Prostate gland (tissue), 2 donors: ENCODE measurements around the gene ZNRF1. TPM values are rescaled to one million over a fixed set of nuclear protein-coding genes. Genes with fewer than 3 reads are reported as not detected.

Experiments used
- DNase-seq: peaks from one replicate; pipeline ENCODE4 v3.0.0-alpha.2; 2019; ENCODE audit warnings: low spot score
- H3K27ac ChIP-seq, 2 donors: fragments of 200-600 bp; sonication (generic); 2 replicates each; pipeline ENCODE4 v1.5.1; 2017 to 2019
- H3K27me3 ChIP-seq: fragments of 200-600 bp; sonication (generic); replicated peaks from 2 replicates; pipeline ENCODE4 v1.5.1; 2019; ENCODE audit not compliant: insufficient read depth
- H3K36me3 ChIP-seq, 2 donors: fragments of 200-600 bp; sonication (generic); 1 replicate in 1 of 2; 2 replicates in 1 of 2; pipeline versions ENCODE4 v1.5.1 to v1.8.1; 2017 to 2019
- H3K4me1 ChIP-seq: fragments of 200-600 bp; sonication (generic); replicated peaks from 2 replicates; pipeline ENCODE4 v1.5.1; 2019
- H3K4me3 ChIP-seq, 2 donors: fragments of 200-600 bp; sonication (generic); 2 replicates each; pipeline ENCODE4 v1.5.1; 2017 to 2019
- H3K9me3 ChIP-seq: fragments of 200-600 bp; sonication (generic); 2 replicates; pipeline ENCODE4 v1.5.1; 2017
- POLR2A ChIP-seq: fragments of 450-650 bp; IDR thresholded peaks from one replicate; pipeline ENCODE4 v1.6.1; 2016; ENCODE audit warnings: antibody characterized with exemption, mild to moderate bottlenecking
- POLR2AphosphoS5 ChIP-seq: sonication (generic); formaldehyde crosslinking; IDR thresholded peaks from one replicate; pipeline ENCODE4 v1.6.1; 2017; ENCODE audit warnings: antibody characterized with exemption
- WGBS: methylation state at CpG from one replicate; pipeline ENCODE4 v1.1.5; 2018; 5-methylcytosine and 5-hydroxymethylcytosine counted together
- intact Hi-C: fragments of 100-400 bp; cut with DNase I; formaldehyde crosslinking; loops from one replicate; pipeline ENCODE4 v1.14.2; 2022
- total RNA-seq, 2 donors: library from RNA; depleted of rRNA; stranded (reverse); fragments of >200 nt; gene quantifications; one replicate each; pipeline ENCODE4 v1.1.0, GENCODE V29; 2016
- TF ChIP-seq, protein P1 (sequence below), 4 experiments: fragments of 200-600 bp in 2 of 4; fragments of 450-650 bp in 2 of 4; sonication (generic) in 2 of 4; IDR thresholded peaks; 1 replicate in 3 of 4; 2 replicates in 1 of 4; pipeline ENCODE4 v1.5.1; 2016 to 2019; ENCODE audit warnings: antibody characterized with exemption in 4 of 4, mild to moderate bottlenecking in 2 of 4, moderate library complexity in 2 of 4

Gene ZNRF1
- total RNA-seq, 2 donors from 2014 or later, result 15.6 to 64.2 TPM

DNA sequence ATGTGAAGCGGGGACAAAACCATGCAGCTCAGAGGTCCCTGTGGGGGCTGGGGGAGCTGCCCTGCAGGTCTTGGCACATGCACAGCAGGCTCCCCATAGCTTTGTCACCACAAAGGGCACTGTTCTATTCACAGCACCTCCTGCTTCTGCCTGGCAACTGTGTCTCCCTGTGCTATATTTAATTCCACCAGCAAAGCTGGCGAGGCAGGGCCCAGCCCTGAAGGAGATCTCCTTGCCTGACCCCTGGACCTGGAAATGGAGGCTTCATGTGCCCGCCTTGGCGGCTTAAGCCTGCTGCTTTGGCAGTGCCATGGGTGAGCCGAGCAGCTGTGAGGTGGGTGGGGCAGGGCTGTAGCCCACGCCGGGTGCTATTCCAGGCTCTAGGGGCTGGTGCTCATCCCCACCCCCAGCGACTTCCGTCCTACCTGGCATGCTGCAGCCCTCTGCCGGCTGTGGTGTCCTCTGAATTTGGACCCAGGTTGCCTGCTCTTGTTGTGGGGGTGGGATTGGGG, 111.0 kb downstream of the ZNRF1 start:
- H3K27ac ChIP-seq, result peak overlapping the region; percentile 52 to 65
- no peak for TF ChIP-seq POLR2AphosphoS5
- TF ChIP-seq POLR2A, result no peak
- TF ChIP-seq, protein P1, sequence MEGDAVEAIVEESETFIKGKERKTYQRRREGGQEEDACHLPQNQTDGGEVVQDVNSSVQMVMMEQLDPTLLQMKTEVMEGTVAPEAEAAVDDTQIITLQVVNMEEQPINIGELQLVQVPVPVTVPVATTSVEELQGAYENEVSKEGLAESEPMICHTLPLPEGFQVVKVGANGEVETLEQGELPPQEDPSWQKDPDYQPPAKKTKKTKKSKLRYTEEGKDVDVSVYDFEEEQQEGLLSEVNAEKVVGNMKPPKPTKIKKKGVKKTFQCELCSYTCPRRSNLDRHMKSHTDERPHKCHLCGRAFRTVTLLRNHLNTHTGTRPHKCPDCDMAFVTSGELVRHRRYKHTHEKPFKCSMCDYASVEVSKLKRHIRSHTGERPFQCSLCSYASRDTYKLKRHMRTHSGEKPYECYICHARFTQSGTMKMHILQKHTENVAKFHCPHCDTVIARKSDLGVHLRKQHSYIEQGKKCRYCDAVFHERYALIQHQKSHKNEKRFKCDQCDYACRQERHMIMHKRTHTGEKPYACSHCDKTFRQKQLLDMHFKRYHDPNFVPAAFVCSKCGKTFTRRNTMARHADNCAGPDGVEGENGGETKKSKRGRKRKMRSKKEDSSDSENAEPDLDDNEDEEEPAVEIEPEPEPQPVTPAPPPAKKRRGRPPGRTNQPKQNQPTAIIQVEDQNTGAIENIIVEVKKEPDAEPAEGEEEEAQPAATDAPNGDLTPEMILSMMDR (IDR thresholded peaks at IDR 0.05), result no peak
- no peak overlapping the region for H3K4me3 ChIP-seq
- H3K9me3 ChIP-seq, result no peaks in the 10 kb centered on the region
- H3K4me1 ChIP-seq, result no peaks in the 10 kb centered on the region
- 35% methylated on average over 10 of the region's 10 CpGs for WGBS
- H3K36me3 ChIP-seq, result no peaks in the 10 kb centered on the region
- H3K27me3 ChIP-seq, result no peaks in the 10 kb centered on the region
- DNase-seq, result no peak
- intact Hi-C loops, result loop anchor here (10.0 kb wide), 3 partner anchors 65 to 405 kb away; partner anchors contain the start of gene MLKL

DNA sequence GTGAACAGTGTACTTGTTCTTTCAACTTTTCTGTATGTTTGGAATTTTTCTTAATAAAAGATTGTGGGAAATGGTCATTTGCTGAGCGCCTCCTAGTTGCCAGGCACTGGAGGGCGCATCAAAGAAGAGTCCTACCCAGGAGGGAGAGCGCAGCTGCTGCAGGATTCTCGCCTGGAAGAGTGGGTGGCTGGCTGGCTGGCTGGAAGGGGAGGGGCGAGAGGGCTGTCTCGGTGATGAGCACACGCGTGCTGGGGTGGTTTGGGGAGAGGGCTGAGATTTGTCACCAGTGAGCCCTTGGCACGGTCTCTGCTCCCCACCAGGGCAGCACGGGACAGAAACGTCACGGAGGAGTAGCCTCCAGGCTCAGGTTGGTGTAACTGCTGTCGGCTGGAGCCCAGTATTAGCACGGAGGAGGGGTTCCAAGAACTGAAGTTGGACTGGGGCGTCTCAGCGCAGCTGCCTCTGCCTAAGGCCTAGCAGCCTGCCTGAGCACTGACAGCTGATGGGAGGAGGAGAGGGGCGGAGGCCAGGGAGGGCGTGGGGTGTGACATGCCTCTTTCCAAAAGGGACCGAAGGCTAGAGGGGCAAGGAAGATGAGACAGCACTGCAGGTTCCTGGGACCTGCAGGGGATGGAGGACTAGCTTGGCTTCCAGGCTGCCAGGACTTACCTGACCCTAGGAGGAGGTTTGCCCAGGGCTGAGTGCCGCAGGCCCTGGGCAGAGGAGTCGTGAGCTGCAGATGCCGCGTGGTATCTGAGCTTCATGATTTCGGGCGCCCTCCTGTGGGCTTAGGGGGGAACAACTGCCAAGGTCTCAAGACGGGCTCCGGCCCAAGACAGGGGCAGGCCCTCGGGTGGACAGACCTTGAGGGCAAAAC, 112.1 kb downstream of the ZNRF1 start:
- no peak for TF ChIP-seq POLR2A
- TF ChIP-seq, protein P1 (IDR thresholded peaks at IDR 0.05), result peak; percentile 79 to 96 (median 89)
- TF ChIP-seq POLR2AphosphoS5, result peak; percentile 68
- Histone ChIP-seq H3K27ac (peak overlapping the region; percentile 52 to 65), H3K27me3 (no peaks in the 10 kb centered on the region), H3K4me3 (no peak overlapping the region), H3K36me3 (no peaks in the 10 kb centered on the region), H3K4me1 (no peaks in the 10 kb centered on the region), H3K9me3 (no peaks in the 10 kb centered on the region)
- 6% methylated on average over 28 of the region's 28 CpGs for WGBS
- peak; percentile 85 for DNase-seq
- intact Hi-C loops, result loop anchor here (1.0 to 10.0 kb wide), 3 partner anchors 113 to 406 kb away; partner anchors contain the start of gene MLKL

DNA sequence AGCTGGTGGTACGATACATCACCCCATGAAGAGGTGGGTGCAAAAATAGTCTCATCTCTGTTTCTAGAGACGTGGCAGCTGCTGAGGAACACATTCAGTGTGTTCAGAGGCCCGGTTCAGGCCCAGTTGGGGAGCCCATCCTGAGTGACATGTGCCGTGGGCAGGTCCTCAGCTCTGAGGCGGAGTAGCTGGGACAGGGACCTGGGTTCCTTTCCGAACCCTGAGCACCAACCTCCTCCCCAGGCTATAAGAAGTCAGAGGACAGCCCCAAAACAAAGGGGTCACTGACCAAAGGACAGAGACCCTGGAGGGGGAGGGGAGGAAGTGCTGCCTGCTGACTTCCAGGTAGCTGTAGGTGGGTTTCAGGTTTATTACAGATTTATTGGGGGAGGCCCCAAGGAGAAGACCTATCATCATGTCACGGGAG, 112.7 kb downstream of the ZNRF1 start:
- TF ChIP-seq, protein P1 (IDR thresholded peaks at IDR 0.05), result no peak
- TF ChIP-seq POLR2A, result no peak
- no peak for TF ChIP-seq POLR2AphosphoS5
- H3K9me3 ChIP-seq, result no peaks in the 10 kb centered on the region
- peak overlapping the region; percentile 52 to 65 for H3K27ac ChIP-seq
- no peaks in the 10 kb centered on the region for H3K4me1 ChIP-seq
- no peak for DNase-seq
- no peak overlapping the region for H3K4me3 ChIP-seq
- no peaks in the 10 kb centered on the region for H3K36me3 ChIP-seq
- H3K27me3 ChIP-seq, result no peaks in the 10 kb centered on the region
- 50% methylated on average over 7 of the region's 7 CpGs for WGBS
- intact Hi-C loops, result loop anchor here (1.0 to 10.0 kb wide), 3 partner anchors 113 to 407 kb away; partner anchors contain the start of gene MLKL

DNA sequence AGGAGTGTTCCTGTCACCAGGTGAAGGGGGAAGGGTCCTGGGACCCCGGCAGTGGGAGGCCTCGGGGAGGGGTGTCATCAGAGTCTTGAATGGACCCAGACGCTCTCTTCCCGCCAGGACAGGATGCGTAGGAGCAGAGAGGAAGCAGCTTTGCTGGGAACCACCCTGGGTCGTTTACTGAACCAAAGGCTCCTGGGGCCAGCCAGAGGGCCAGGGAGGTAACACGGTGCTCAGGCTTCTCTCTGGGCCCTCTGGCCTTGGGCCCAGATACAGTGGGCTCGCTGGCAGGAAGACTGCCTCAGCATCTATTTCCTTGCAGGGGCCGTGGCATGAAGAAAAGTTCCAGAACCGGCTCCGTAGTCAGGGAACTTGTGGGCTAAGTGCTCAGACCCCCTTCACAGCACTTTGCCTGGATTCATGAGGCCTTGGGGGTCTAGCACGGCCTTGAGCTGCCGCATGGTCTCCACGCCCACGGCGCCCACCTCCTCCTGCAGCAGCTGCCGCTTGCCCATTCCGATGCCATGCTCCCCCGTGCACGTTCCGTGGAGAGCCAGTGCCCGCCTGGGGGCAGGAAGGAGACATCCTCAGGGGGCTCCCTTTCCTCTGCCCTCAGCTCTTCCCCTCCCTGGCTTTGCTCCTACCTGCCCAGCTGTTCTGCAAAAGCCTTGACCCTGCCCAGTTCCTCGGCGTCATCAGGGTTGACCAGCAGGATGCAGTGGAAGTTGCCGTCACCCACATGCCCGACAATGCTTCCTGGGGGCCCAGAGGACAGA, 113.3 kb downstream of the ZNRF1 start:
- DNase-seq, result no peak
- WGBS, result 50% methylated on average over 26 of the region's 26 CpGs
- H3K4me1 ChIP-seq, result no peaks in the 10 kb centered on the region
- no peaks in the 10 kb centered on the region for H3K36me3 ChIP-seq
- no peak for TF ChIP-seq POLR2A
- no peak overlapping the region for H3K27ac ChIP-seq
- H3K9me3 ChIP-seq, result no peaks in the 10 kb centered on the region
- no peaks in the 10 kb centered on the region for H3K27me3 ChIP-seq
- intact Hi-C loops, result loop anchor here (1.0 to 10.0 kb wide), 3 partner anchors 114 to 407 kb away; partner anchors contain the start of gene MLKL
- no peak overlapping the region for H3K4me3 ChIP-seq
